ENCODE results near the gene CAV1.

Gene CAV1

DNA sequence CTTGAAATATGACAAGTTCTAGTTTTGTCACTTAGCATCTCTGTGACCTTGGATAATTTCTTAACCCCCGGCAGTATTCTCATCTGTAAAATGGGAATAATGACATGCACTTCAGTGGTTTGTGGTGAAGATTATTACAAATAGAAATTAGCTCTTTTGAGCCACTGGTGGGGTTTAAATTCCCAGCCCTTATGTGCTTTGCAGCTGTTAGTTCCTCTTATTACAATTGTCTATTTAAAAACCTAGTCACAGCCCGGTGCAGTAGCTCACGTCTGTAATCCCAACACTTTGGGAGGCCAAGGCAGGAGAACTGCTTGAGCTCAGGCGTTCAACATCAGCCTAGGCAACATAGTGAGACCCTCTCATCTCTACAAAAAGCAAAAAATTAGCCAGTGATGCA is 30.1 kb downstream of the CAV1 start:
- no peak for FAIRE-seq
- TF ChIP-seq CTCF (IDR thresholded peaks at IDR 0.05; ENCODE audit: insufficient read depth, missing control alignments): no peak
- DNase-seq (ENCODE audit: insufficient read length, low spot score): no peak

DNA sequence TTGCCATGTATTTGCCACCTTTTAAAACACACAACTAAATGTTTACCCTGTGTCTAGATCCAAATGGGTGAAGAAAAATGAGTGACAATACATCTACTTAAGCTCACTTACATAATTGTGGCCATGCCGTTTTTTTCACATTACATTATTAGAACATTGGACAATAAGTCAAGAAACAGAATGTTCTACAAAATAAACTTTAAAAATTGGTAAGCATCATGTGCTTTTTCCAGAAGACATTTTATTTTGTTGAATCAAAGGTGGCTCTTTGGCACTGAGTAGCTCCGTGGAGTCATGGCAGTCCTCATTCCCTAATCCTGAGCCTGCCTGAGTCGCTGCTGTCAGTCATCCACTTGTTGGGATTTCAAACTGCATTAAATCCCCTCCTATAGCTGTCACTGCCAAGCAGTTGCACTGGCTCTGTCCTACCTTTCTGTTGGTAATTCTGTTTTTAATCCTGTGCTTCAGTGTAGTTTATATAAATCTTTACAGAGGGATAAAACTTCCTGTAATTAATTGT is 32.3 kb downstream of the CAV1 start:
- DNase-seq (ENCODE audit: insufficient read length, low spot score) (no peak), FAIRE-seq (no peak)

GRCh38 chr7:116557901-116558300 is 33.1 kb downstream of the CAV1 start:
- TF ChIP-seq CTCF (IDR thresholded peaks at IDR 0.05; ENCODE audit: insufficient read depth, missing control alignments): no peak
- no peak for FAIRE-seq
- DNase-seq (ENCODE audit: insufficient read length, low spot score): no peak

More for the DNA sequence above, 32.3 kb downstream of the CAV1 start:
- no peak for TF ChIP-seq CTCF (IDR thresholded peaks at IDR 0.05; ENCODE audit: insufficient read depth, missing control alignments)

DNA sequence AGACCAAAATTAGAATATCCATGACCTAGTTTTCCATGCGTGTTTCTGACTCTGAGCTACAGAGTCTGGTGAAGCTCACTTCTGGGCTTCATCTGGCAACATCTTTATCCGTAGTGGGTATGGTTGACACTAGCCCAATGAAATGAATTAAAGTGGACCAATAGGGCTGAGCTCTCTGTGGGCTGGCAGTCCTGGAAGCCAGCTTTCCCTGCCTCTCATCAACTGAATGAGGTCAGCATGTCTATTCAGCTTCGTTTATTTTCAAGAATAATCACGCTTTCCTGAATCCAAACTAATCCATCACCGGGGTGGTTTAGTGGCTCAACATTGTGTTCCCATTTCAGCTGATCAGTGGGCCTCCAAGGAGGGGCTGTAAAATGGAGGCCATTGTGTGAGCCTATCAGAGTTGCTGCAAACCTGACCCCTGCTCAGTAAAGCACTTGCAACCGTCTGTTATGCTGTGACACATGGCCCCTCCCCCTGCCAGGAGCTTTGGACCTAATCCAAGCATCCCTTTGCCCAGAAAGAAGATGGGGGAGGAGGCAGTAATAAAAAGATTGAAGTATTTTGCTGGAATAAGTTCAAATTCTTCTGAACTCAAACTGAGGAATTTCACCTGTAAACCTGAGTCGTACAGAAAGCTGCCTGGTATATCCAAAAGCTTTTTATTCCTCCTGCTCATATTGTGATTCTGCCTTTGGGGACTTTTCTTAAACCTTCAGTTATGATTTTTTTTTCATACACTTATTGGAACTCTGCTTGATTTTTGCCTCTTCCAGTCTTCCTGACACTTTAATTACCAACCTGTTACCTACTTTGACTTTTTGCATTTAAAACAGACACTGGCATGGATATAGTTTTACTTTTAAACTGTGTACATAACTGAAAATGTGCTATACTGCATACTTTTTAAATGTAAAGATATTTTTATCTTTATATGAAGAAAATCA is 35.5 kb downstream of the CAV1 start:
- no peak for TF ChIP-seq CTCF (IDR thresholded peaks at IDR 0.05; ENCODE audit: insufficient read depth, missing control alignments)
- no peak for FAIRE-seq
- no peak for DNase-seq (ENCODE audit: insufficient read length, low spot score)

DNA sequence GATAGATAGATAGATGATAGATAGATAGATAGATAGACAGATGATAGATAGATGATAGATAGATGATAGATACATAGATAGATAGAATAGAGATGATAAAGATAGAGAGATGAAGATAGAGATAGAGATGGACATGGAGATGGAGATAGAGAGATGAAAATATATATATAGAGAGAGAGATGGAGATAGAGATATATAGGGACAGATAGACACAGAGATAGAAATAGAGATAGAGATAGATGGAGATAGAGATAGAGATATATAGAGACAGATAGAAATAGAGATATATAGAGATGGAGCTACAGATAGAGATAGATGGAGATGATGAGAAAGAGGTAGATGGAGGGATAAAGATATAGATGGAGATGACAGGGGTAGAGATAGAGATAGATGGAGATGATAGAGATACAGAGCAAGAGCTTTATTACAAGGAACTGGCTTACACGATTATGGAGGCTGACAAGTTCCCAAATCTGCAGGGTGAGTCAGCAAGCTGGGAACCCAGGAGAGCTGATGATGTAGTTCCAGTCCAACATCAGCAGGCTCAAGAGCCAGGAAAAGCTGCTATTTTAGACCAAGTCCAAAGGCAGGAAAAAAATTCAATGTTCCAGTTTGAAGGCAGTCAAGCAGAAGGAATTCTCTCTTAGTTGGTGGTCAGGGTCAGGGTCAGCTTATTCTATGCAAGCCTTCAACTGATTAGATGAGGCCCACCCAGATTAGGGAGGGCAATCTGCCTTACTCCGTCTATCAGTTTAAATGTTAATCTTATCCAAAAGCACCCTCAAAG is 37.1 kb downstream of the CAV1 start:
- DNase-seq (ENCODE audit: insufficient read length, low spot score): no peak
- FAIRE-seq: no peak
- no peak for TF ChIP-seq CTCF (IDR thresholded peaks at IDR 0.05; ENCODE audit: insufficient read depth, missing control alignments)

GRCh38 chr7:116562529-116563121 is 37.8 kb downstream of the CAV1 start:
- FAIRE-seq (no peak), DNase-seq (ENCODE audit: insufficient read length, low spot score) (no peak)
- TF ChIP-seq CTCF (IDR thresholded peaks at IDR 0.05; ENCODE audit: insufficient read depth, missing control alignments): no peak
